ENCODE data around the gene PRLH.

PRLH gene

GRCh38 chr2:237564526-237565131 lies 1.7 kb upstream of the PRLH start:
- no peak for FAIRE-seq
- DNase-seq (ENCODE audit: low spot score), result no peak

GRCh38 chr2:237565974-237566373 lies 400 bp upstream of the PRLH start:
- DNase-seq (ENCODE audit: low spot score), result no peak
- FAIRE-seq, result peak; percentile 100

GRCh38 chr2:237567276-237568029 lies 1.1 kb downstream of the PRLH start:
- no peak for DNase-seq (ENCODE audit: low spot score)
- FAIRE-seq, result no peak

- FAIRE-seq (no peak), DNase-seq (ENCODE audit: low spot score) (no peak)
Observed at GRCh38 chr2:237568121-237568660, 1.8 kb downstream of the PRLH start.

- DNase-seq (ENCODE audit: low spot score) (no peak), FAIRE-seq (no peak)
Observed at GRCh38 chr2:237569041-237569440, 2.7 kb downstream of the PRLH start.

- DNase-seq (ENCODE audit: low spot score) (no peak), FAIRE-seq (no peak)
Observed at GRCh38 chr2:237569896-237570295, 3.5 kb downstream of the PRLH start.

- no peak for DNase-seq (ENCODE audit: low spot score)
- no peak for FAIRE-seq
Observed at GRCh38 chr2:237570776-237571335, 4.5 kb downstream of the PRLH start.

- no peak for FAIRE-seq
Observed at GRCh38 chr2:237571551-237571950, 5.2 kb downstream of the PRLH start.

GRCh38 chr2:237572021-237572741 lies 5.8 kb downstream of the PRLH start:
- peak; percentile 94 for DNase-seq (ENCODE audit: low spot score)
- FAIRE-seq, result no peak

More at GRCh38 chr2:237571551-237571950, 5.2 kb downstream of the PRLH start:
- no peak for DNase-seq (ENCODE audit: low spot score)

- no peak for FAIRE-seq
Observed at GRCh38 chr2:237572742-237573101, 6.3 kb downstream of the PRLH start.

GRCh38 chr2:237573721-237574415 lies 7.5 kb downstream of the PRLH start:
- FAIRE-seq, result no peak
- no peak for DNase-seq (ENCODE audit: low spot score)

More at GRCh38 chr2:237572742-237573101, 6.3 kb downstream of the PRLH start:
- no peak for DNase-seq (ENCODE audit: low spot score)

GRCh38 chr2:237574467-237574866 lies 8.1 kb downstream of the PRLH start:
- DNase-seq (ENCODE audit: low spot score) (no peak), FAIRE-seq (no peak)

GRCh38 chr2:237574894-237575868 lies 8.8 kb downstream of the PRLH start:
- peak; percentile 90 for DNase-seq (ENCODE audit: low spot score)
- peak; percentile 44 for FAIRE-seq

GRCh38 chr2:237575869-237576862 lies 9.8 kb downstream of the PRLH start:
- FAIRE-seq, result no peak

GRCh38 chr2:237576974-237577373 lies 10.6 kb downstream of the PRLH start:
- DNase-seq (ENCODE audit: low spot score) (no peak), FAIRE-seq (peak; percentile 35)

More at GRCh38 chr2:237575869-237576862, 9.8 kb downstream of the PRLH start:
- no peak for DNase-seq (ENCODE audit: low spot score)

- no peak for FAIRE-seq
- DNase-seq (ENCODE audit: low spot score), result no peak
Observed at GRCh38 chr2:237577458-237577857, 11.1 kb downstream of the PRLH start.

GRCh38 chr2:237577956-237578870 lies 11.8 kb downstream of the PRLH start:
- no peak for FAIRE-seq
- no peak for DNase-seq (ENCODE audit: low spot score)

GRCh38 chr2:237581326-237581725 lies 15.0 kb downstream of the PRLH start:
- FAIRE-seq, result no peak
- no peak for DNase-seq (ENCODE audit: low spot score)
